ENCODE data around the gene FGF2.
A peak's percentile ranks its signal among the peaks of the same experiment; 100 is the strongest.
"Not testable (repeated sequence)": the region's sequence is repeated elsewhere in the genome, so short reads cannot be mapped to it uniquely, and the experiment has no call there.

Gene FGF2

GRCh38 chr4:122815248-122815647 is 11.4 kb upstream of the FGF2 start:
- DNase-seq: no peak

GRCh38 chr4:122816476-122816875 is 10.2 kb upstream of the FGF2 start:
- DNase-seq: no peak

- no peak for DNase-seq
Measured at GRCh38 chr4:122819708-122820449, 6.8 kb upstream of the FGF2 start.

- no peak for DNase-seq
Measured at GRCh38 chr4:122821092-122821491, 5.5 kb upstream of the FGF2 start.

- DNase-seq: no peak
Measured at GRCh38 chr4:122822466-122822865, 4.2 kb upstream of the FGF2 start.

GRCh38 chr4:122823476-122823875 is 3.2 kb upstream of the FGF2 start:
- no peak for DNase-seq

- no peak for DNase-seq
Measured at GRCh38 chr4:122824616-122825015, 2.0 kb upstream of the FGF2 start.

- no peak for DNase-seq
Measured at GRCh38 chr4:122826079-122826527, 528 bp upstream of the FGF2 start.

GRCh38 chr4:122827258-122827878 is 737 bp downstream of the FGF2 start:
- peak; percentile 38 for DNase-seq

GRCh38 chr4:122827879-122828601 is 1.4 kb downstream of the FGF2 start:
- peak; percentile 26 for DNase-seq

- DNase-seq: no peak
Measured at GRCh38 chr4:122830426-122831095, 3.9 kb downstream of the FGF2 start.

GRCh38 chr4:122831515-122832196 is 5.0 kb downstream of the FGF2 start:
- no peak for DNase-seq

GRCh38 chr4:122832732-122833131 is 6.1 kb downstream of the FGF2 start:
- no peak for DNase-seq

GRCh38 chr4:122833999-122834398 is 7.4 kb downstream of the FGF2 start:
- no peak for DNase-seq

GRCh38 chr4:122836941-122837340 is 10.3 kb downstream of the FGF2 start:
- DNase-seq: no peak

- no peak for DNase-seq
Measured at GRCh38 chr4:122838034-122838433, 11.4 kb downstream of the FGF2 start.

- no peak for DNase-seq
Measured at GRCh38 chr4:122842392-122842791, 15.8 kb downstream of the FGF2 start.

- DNase-seq: no peak
Measured at GRCh38 chr4:122842984-122843531, 16.4 kb downstream of the FGF2 start.

GRCh38 chr4:122844391-122844790 is 17.8 kb downstream of the FGF2 start:
- not testable (repeated sequence) for DNase-seq

GRCh38 chr4:122845066-122845465 is 18.4 kb downstream of the FGF2 start:
- DNase-seq: no peak

- DNase-seq: no peak
Measured at GRCh38 chr4:122845760-122846159, 19.1 kb downstream of the FGF2 start.

GRCh38 chr4:122847931-122848330 is 21.3 kb downstream of the FGF2 start:
- no peak for DNase-seq
